IMR-90 (cell line): ENCODE data around the gene PARP11. TPM values are rescaled to one million over a fixed set of nuclear protein-coding genes. Genes with fewer than 3 reads are reported as not detected.

Source experiments
- ATAC-seq: fragments of 200-7000 bp; cut with Tn5 transposase; 2 replicates; pipeline ENCODE4 v1.9.1; 2020; ENCODE audit warnings: low read depth, mild to moderate bottlenecking, moderate library complexity
- BruUV-seq: library from RNA; stranded (reverse); fragments of 400-500 nt; replicated peaks from 2 replicates; lab custom pipeline; 2021; lab: Mats Ljungman, UMichigan
- CTCF ChIA-PET: fragments of 300-600 bp; formaldehyde crosslinking; extraction: SDS; loops from one replicate; lab custom pipeline; 2021; ENCODE audit warnings: antibody characterized with exemption; lab: Yijun Ruan, JAX
- POLR2A ChIA-PET: fragments of 300-600 bp; sonication (Branson Sonifier 250); formaldehyde crosslinking; loops from one replicate; lab custom pipeline; 2022; ENCODE audit warnings: antibody characterized with exemption; ENCODE audit not compliant: unreplicated experiment; lab: Charles Lee
- DNase-seq: peaks from one replicate; pipeline ENCODE4 v3.0.0; 2013
- H2AFZ ChIP-seq: replicated peaks from 2 replicates; pipeline ENCODE3; 2013; ENCODE audit warnings: low read length, mild to moderate bottlenecking; ENCODE audit not compliant: poor library complexity
- H2AK5ac ChIP-seq: 2 replicates; pipeline ENCODE4 v1.6.1; 2013; ENCODE audit warnings: low read depth, low read length, inconsistent platforms
- H2AK9ac ChIP-seq: replicated peaks from 2 replicates; pipeline ENCODE3; 2013; ENCODE audit warnings: mild to moderate bottlenecking, low read depth, low read length, moderate library complexity; ENCODE audit not compliant: poor library complexity
- H2BK120ac ChIP-seq: 2 replicates; pipeline ENCODE4 v1.6.1; 2013; ENCODE audit warnings: low read depth, low read length, inconsistent platforms
- H2BK15ac ChIP-seq: 3 replicates; pipeline ENCODE4 v1.6.1; 2013; ENCODE audit warnings: low read depth, low read length, inconsistent platforms
- H2BK20ac ChIP-seq: 2 replicates; pipeline ENCODE4 v1.6.1; 2013; ENCODE audit warnings: low read depth, mild to moderate bottlenecking, inconsistent platforms, low read length, moderate library complexity
- H2BK5ac ChIP-seq: 2 replicates; pipeline ENCODE4 v1.6.1; 2013; ENCODE audit warnings: mild to moderate bottlenecking, low read depth, low read length, inconsistent platforms; ENCODE audit not compliant: poor library complexity, severe bottlenecking
- H3K14ac ChIP-seq: replicated peaks from 2 replicates; pipeline ENCODE4 v1.6.1; 2013; ENCODE audit warnings: low read depth, low read length, inconsistent platforms
- H3K18ac ChIP-seq: 2 replicates; pipeline ENCODE4 v1.6.1; 2013; ENCODE audit warnings: low read depth, low read length, control low read depth
- H3K23ac ChIP-seq: 2 replicates; pipeline ENCODE4 v1.6.1; 2013; ENCODE audit warnings: low read depth, low read length, inconsistent platforms
- H3K27ac ChIP-seq: 2 replicates; pipeline ENCODE4 v1.5.1; 2013; ENCODE audit warnings: mild to moderate bottlenecking, control low read depth, low read length; ENCODE audit not compliant: insufficient read depth
- H3K27me3 ChIP-seq: 2 replicates; pipeline ENCODE4 v1.6.1; 2013; ENCODE audit warnings: low read length; ENCODE audit not compliant: control insufficient read depth, insufficient read depth
- H3K36me3 ChIP-seq: 2 replicates; pipeline ENCODE4 v1.6.1; 2013; ENCODE audit warnings: low read length, mixed read lengths; ENCODE audit not compliant: control insufficient read depth, insufficient read depth
- H3K4ac ChIP-seq: 2 replicates; pipeline ENCODE4 v1.6.1; 2013; ENCODE audit warnings: low read depth, low read length, inconsistent platforms
- H3K4me1 ChIP-seq: 2 replicates; pipeline ENCODE4 v1.6.1; 2013; ENCODE audit warnings: low read length, mixed read lengths; ENCODE audit not compliant: control insufficient read depth, insufficient read depth
- H3K4me2 ChIP-seq: 2 replicates; pipeline ENCODE4 v1.6.1; 2013; ENCODE audit warnings: low read depth, mild to moderate bottlenecking, control low read depth, low read length, moderate library complexity
- H3K4me3 ChIP-seq: 2 replicates; pipeline ENCODE4 v1.5.1; 2013; ENCODE audit warnings: low read depth, mild to moderate bottlenecking, control low read depth, low read length, moderate library complexity; ENCODE audit not compliant: insufficient read depth
- H3K56ac ChIP-seq: 2 replicates; pipeline ENCODE4 v1.6.1; 2013; ENCODE audit warnings: low read length, inconsistent platforms; ENCODE audit not compliant: insufficient read depth; ENCODE audit errors: extremely low read depth
- H3K79me1 ChIP-seq, 2 experiments: 2 replicates each; pipeline ENCODE4 v1.6.1; 2013; ENCODE audit warnings: low read length in 2 of 2, inconsistent platforms in 1 of 2, low read depth in 1 of 2
- H3K9ac ChIP-seq: 2 replicates; pipeline ENCODE4 v1.6.1; 2013; ENCODE audit warnings: low read depth, low read length, control low read depth
- H3K9me1 ChIP-seq: 2 replicates; pipeline ENCODE4 v1.6.1; 2013; ENCODE audit warnings: low read length, inconsistent platforms; ENCODE audit not compliant: insufficient read depth
- H3K9me3 ChIP-seq: 2 replicates; pipeline ENCODE4 v1.6.1; 2013; ENCODE audit warnings: low read length; ENCODE audit not compliant: control insufficient read depth, insufficient read depth
- H4K20me1 ChIP-seq: 2 replicates; pipeline ENCODE4 v1.6.1; 2013; ENCODE audit warnings: low read length, inconsistent platforms; ENCODE audit not compliant: insufficient read depth
- H4K5ac ChIP-seq: 2 replicates; pipeline ENCODE4 v1.6.1; 2013; ENCODE audit warnings: mild to moderate bottlenecking, low read depth, low read length, control low read depth
- H4K8ac ChIP-seq, 2 experiments: 2 replicates each; pipeline ENCODE4 v1.6.1; 2013; ENCODE audit warnings: low read depth in 2 of 2, low read length in 2 of 2, control low read depth in 1 of 2, inconsistent platforms in 1 of 2
- H4K91ac ChIP-seq: 2 replicates; pipeline ENCODE4 v1.6.1; 2013; ENCODE audit warnings: low read depth, low read length, inconsistent platforms; ENCODE audit not compliant: insufficient read depth
- FOS ChIP-seq: fragments of 150-350 bp; IDR thresholded peaks from 2 replicates; pipeline ENCODE4 v1.6.1; 2016; ENCODE audit warnings: low read depth, low read length
- MAFK ChIP-seq: IDR thresholded peaks from 2 replicates; pipeline ENCODE4 v1.6.1; 2012; ENCODE audit warnings: low read depth, low read length, improper control_type of control experiment
- NFE2L2 ChIP-seq: fragments of 150-350 bp; IDR thresholded peaks from 2 replicates; pipeline ENCODE4 v1.6.1; 2016; ENCODE audit warnings: low read depth, mild to moderate bottlenecking, low read length
- POLR2A ChIP-seq: IDR thresholded peaks from 2 replicates; pipeline ENCODE4 v1.6.1; 2012; ENCODE audit warnings: mild to moderate bottlenecking, low read depth, low read length
- RAD21 ChIP-seq: IDR thresholded peaks from 2 replicates; pipeline ENCODE4 v1.6.1; 2012; ENCODE audit warnings: low read length, improper control_type of control experiment
- WGBS, 2 experiments: methylation state at CpG; one replicate each; pipeline versions ENCODE4 v1.1.5 to v1.1.7; 2013; ENCODE audit warnings: missing lambda C conversion rate in 2 of 2; ENCODE audit not compliant: insufficient read length in 1 of 2; ENCODE audit errors: extremely low coverage in 2 of 2; 5-methylcytosine and 5-hydroxymethylcytosine counted together
- dilution Hi-C: fragments of 300-500 bp; cut with HindIII; formaldehyde crosslinking; loops from one replicate; pipeline ENCODE4 v1.14.3; 2018; ENCODE audit warnings: low sequenced_read_pairs; ENCODE audit not compliant: unreplicated experiment
- in situ Hi-C: fragments of 300-500 bp; cut with MboI; formaldehyde crosslinking; loops from 3 replicates; pipeline ENCODE4 v1.14.3; 2019; ENCODE audit warnings: low sequenced_read_pairs, inconsistent platforms, mixed read lengths
- intact Hi-C: fragments of 100-400 bp; cut with micrococcal nuclease; formaldehyde crosslinking; loops from 2 replicates; pipeline ENCODE4 v1.10.0; 2022
- polyA plus RNA-seq, 3 experiments: library from polyadenylated mRNA; depleted of rRNA; stranded (reverse); fragments of >200 nt; gene quantifications; 2 replicates each; pipeline ENCODE4 v1.2.3, GENCODE V29; 2012; ENCODE audit warnings: low replicate concordance in 1 of 3
- total RNA-seq: library from RNA; depleted of rRNA; stranded (reverse); fragments of >200 nt; gene quantifications from 2 replicates; pipeline ENCODE4 v1.2.3, GENCODE V29; 2012
- TF ChIP-seq, protein P1 (sequence below): conservative IDR thresholded peaks from 2 replicates; pipeline ENCODE4 v1.5.1; 2012; ENCODE audit warnings: mild to moderate bottlenecking, low read depth, low read length, improper control_type of control experiment

Gene PARP11
- total and polyA plus RNA-seq, 2 of the 4 experiments (the other 2 are of a cell fraction) = 1.8 to 3.0 TPM

DNA sequence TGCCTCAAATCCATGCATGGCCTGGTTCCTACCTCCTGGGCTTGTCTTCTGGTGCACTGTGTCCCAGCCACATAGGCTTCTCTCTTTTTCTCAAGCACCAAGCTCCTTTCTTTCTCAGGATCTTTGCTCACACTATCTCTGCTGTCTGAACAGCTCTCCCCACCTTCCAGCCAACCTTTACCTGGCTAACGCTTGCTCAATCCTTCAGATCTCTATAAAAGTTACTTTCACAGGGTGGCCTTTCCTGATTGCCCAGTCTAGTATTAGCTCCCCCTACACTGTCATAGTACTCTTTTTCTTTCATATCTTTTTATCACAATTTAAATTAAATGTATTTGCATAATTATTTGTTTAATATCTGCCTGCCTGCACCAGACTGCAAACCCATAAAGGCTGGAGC lies 3.8 kb downstream of the PARP11 start:
- no peak overlapping the region for H3K14ac ChIP-seq
- peaks cover 14% of the 10 kb centered on the region in 2 experiments for H3K79me1 ChIP-seq
- H3K4me3 ChIP-seq = no peak overlapping the region
- no peak overlapping the region for H4K8ac ChIP-seq
- H4K20me1 ChIP-seq = no peaks in the 10 kb centered on the region
- H4K91ac ChIP-seq = no peak overlapping the region
- no peaks in the 10 kb centered on the region for H3K36me3 ChIP-seq
- ATAC-seq (no peak), DNase-seq (no peak)
- no TSS peak for BruUV-seq
- no peak overlapping the region for H3K18ac ChIP-seq
- no peak overlapping the region for H2BK120ac ChIP-seq
- H3K9me1 ChIP-seq = peaks cover 4% of the 10 kb centered on the region
- no peaks in the 10 kb centered on the region for H3K9me3 ChIP-seq
- POLR2A ChIA-PET = no interaction called here
- no peak overlapping the region for H3K23ac ChIP-seq
- dilution Hi-C loops (no loop called here), in situ Hi-C loops (no loop called here), intact Hi-C loops (no loop called here)
- H2BK15ac ChIP-seq = no peak overlapping the region
- no peak overlapping the region for H2BK5ac ChIP-seq
- CTCF ChIA-PET = interaction anchor here (1.5 kb wide), 1 partner anchor 19 kb away, joined by 3 read pairs; no protein-coding TSS in a partner anchor
- H3K4ac ChIP-seq = no peak overlapping the region
- no peak overlapping the region for H2AK5ac ChIP-seq
- no peak for TF ChIP-seq NFE2L2
- TF ChIP-seq, protein P1, sequence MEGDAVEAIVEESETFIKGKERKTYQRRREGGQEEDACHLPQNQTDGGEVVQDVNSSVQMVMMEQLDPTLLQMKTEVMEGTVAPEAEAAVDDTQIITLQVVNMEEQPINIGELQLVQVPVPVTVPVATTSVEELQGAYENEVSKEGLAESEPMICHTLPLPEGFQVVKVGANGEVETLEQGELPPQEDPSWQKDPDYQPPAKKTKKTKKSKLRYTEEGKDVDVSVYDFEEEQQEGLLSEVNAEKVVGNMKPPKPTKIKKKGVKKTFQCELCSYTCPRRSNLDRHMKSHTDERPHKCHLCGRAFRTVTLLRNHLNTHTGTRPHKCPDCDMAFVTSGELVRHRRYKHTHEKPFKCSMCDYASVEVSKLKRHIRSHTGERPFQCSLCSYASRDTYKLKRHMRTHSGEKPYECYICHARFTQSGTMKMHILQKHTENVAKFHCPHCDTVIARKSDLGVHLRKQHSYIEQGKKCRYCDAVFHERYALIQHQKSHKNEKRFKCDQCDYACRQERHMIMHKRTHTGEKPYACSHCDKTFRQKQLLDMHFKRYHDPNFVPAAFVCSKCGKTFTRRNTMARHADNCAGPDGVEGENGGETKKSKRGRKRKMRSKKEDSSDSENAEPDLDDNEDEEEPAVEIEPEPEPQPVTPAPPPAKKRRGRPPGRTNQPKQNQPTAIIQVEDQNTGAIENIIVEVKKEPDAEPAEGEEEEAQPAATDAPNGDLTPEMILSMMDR = no peak
- no peak for TF ChIP-seq RAD21
- TF ChIP-seq POLR2A = no peak
- no peak for TF ChIP-seq MAFK
- no peak for TF ChIP-seq FOS
- no peak overlapping the region for H3K4me2 ChIP-seq
- H2AK9ac ChIP-seq = no peak overlapping the region
- H3K27ac ChIP-seq = no peak overlapping the region
- H3K4me1 ChIP-seq = no peaks in the 10 kb centered on the region
- H2BK20ac ChIP-seq = no peak overlapping the region
- H2AFZ ChIP-seq = no peak overlapping the region
- no peak overlapping the region for H3K56ac ChIP-seq
- no peak overlapping the region for H3K9ac ChIP-seq
- WGBS, 2 experiments = no CpG with 5 or more reads among the region's 1 CpG
- no peak overlapping the region for H4K5ac ChIP-seq
- H3K27me3 ChIP-seq = no peaks in the 10 kb centered on the region
